Urinary bladder (tissue), 4 donors: Measurements from ENCODE around the gene ACLY. TPM values are rescaled to one million over a fixed set of nuclear protein-coding genes. Genes with fewer than 3 reads are reported as not detected.
A peak's percentile ranks its signal among the peaks of the same experiment; 100 is the strongest.

Experiments used
- DNase-seq: peaks from one replicate; pipeline ENCODE4 v3.0.0-alpha.2; 2015; ENCODE audit errors: extremely low spot score
- H3K27ac ChIP-seq: one replicate; pipeline ENCODE4 v1.5.1; 2013; ENCODE audit warnings: low read depth, mild to moderate bottlenecking, moderate library complexity
- H3K36me3 ChIP-seq: one replicate; pipeline ENCODE4 v1.6.1; 2013; ENCODE audit warnings: mild to moderate bottlenecking, moderate library complexity; ENCODE audit not compliant: insufficient read depth
- H3K4me1 ChIP-seq: one replicate; pipeline ENCODE4 v1.6.1; 2013; ENCODE audit warnings: mild to moderate bottlenecking, moderate library complexity; ENCODE audit not compliant: insufficient read depth
- H3K4me3 ChIP-seq: one replicate; pipeline ENCODE4 v1.5.1; 2013; ENCODE audit warnings: low read depth, low read length
- WGBS: extraction: QIAGEN DNeasy Blood & Tissue Kit; methylation state at CpG from one replicate; pipeline ENCODE4 v1.1.7; 2013; 5-methylcytosine and 5-hydroxymethylcytosine counted together
- polyA plus RNA-seq: library from polyadenylated mRNA; stranded (reverse); fragments of 200-250 nt; gene quantifications from one replicate; pipeline ENCODE4 v1.2.3, GENCODE V29; 2013
- total RNA-seq: library from RNA; depleted of rRNA; stranded (reverse); fragments of >200 nt; gene quantifications from one replicate; pipeline ENCODE4 v1.2.3, GENCODE V29; 2014
- donor health status: healthy with polysubstance abuse.
- donor health status: healthy.

Gene ACLY
- total and polyA plus RNA-seq, 2 donors = 51.7 to 64.1 TPM

- peak; percentile 94 for DNase-seq
- WGBS = 2% methylated on average over 43 of the region's 43 CpGs
- Histone ChIP-seq H3K36me3 (no peaks in the 10 kb centered on the region), H3K4me1 (no peaks in the 10 kb centered on the region), H3K4me3 (peak within 1 kb of the TSS; percentile 52), H3K27ac (peak within 1 kb of the TSS; percentile 83)
Observed at GRCh38 chr17:41930009-41930832, 11.5 kb upstream of the ACLY start, which contains the start of gene ODAD4. Gene ODAD4, plus strand, starts transcription at chr17:41930617. Its CDS starts 107 bp downstream, at chr17:41930724.

GRCh38 chr17:41928693-41929251 is 10.0 kb upstream of the ACLY start:
- no peak for DNase-seq
- WGBS = 78% methylated on average over 6 of the region's 6 CpGs
- Histone ChIP-seq H3K36me3 (no peaks in the 10 kb centered on the region), H3K4me1 (no peaks in the 10 kb centered on the region), H3K27ac (no peak overlapping the region), H3K4me3 (no peak overlapping the region)

- Histone ChIP-seq H3K27ac (no peak overlapping the region), H3K4me1 (no peaks in the 10 kb centered on the region), H3K36me3 (no peaks in the 10 kb centered on the region), H3K4me3 (no peak overlapping the region)
- DNase-seq = no peak
- 82% methylated on average over 7 of the region's 7 CpGs for WGBS
Observed at GRCh38 chr17:41925991-41926590, 7.3 kb upstream of the ACLY start.

- H3K4me1 ChIP-seq = no peaks in the 10 kb centered on the region
- H3K36me3 ChIP-seq = no peaks in the 10 kb centered on the region
- H3K27ac ChIP-seq = no peak overlapping the region
- no peak overlapping the region for H3K4me3 ChIP-seq
- no peak for DNase-seq
- 98% methylated on average over 5 of the region's 5 CpGs for WGBS
Observed at GRCh38 chr17:41920580-41920955, 1.8 kb upstream of the ACLY start.

GRCh38 chr17:41919840-41920579 is 1.3 kb upstream of the ACLY start:
- H3K36me3 ChIP-seq = no peaks in the 10 kb centered on the region
- no peak for DNase-seq
- no peaks in the 10 kb centered on the region for H3K4me1 ChIP-seq
- 78% methylated on average over 7 of the region's 7 CpGs for WGBS
- no peak overlapping the region for H3K4me3 ChIP-seq
- H3K27ac ChIP-seq = no peak overlapping the region

GRCh38 chr17:41919165-41919817 is 540 bp upstream of the ACLY start:
- Histone ChIP-seq H3K36me3 (no peaks in the 10 kb centered on the region), H3K4me1 (no peaks in the 10 kb centered on the region), H3K4me3 (peak overlapping the region; percentile 90), H3K27ac (no peak overlapping the region)
- 5% methylated on average over 33 of the region's 33 CpGs for WGBS
- DNase-seq = no peak

- peak overlapping the region; percentile 3 for H3K27ac ChIP-seq
- no peak for DNase-seq
- H3K36me3 ChIP-seq = no peaks in the 10 kb centered on the region
- no peaks in the 10 kb centered on the region for H3K4me1 ChIP-seq
- peak overlapping the region; percentile 90 for H3K4me3 ChIP-seq
- 6% methylated on average over 26 of the region's 26 CpGs for WGBS
Observed at GRCh38 chr17:41917679-41918313, 955 bp downstream of the ACLY start.

GRCh38 chr17:41917192-41917591 is 1.6 kb downstream of the ACLY start:
- no peak for DNase-seq
- Histone ChIP-seq H3K4me1 (no peaks in the 10 kb centered on the region), H3K36me3 (no peaks in the 10 kb centered on the region), H3K4me3 (no peak overlapping the region), H3K27ac (no peak overlapping the region)
- 32% methylated on average over 4 of the region's 4 CpGs for WGBS

GRCh38 chr17:41915566-41915965 is 3.2 kb downstream of the ACLY start:
- 64% methylated on average over 2 of the region's 2 CpGs for whole genome bisulfite sequencing
- H3K27ac ChIP-seq = no peak overlapping the region
- no peaks in the 10 kb centered on the region for H3K36me3 ChIP-seq
- DNase-seq = no peak
- no peaks in the 10 kb centered on the region for H3K4me1 ChIP-seq
- no peak overlapping the region for H3K4me3 ChIP-seq

GRCh38 chr17:41915020-41915419 is 3.7 kb downstream of the ACLY start:
- Histone ChIP-seq H3K36me3 (no peaks in the 10 kb centered on the region), H3K27ac (no peak overlapping the region), H3K4me1 (no peaks in the 10 kb centered on the region), H3K4me3 (no peak overlapping the region)
- DNase-seq = no peak
- 82% methylated on average over 5 of the region's 5 CpGs for WGBS

- Histone ChIP-seq H3K27ac (no peak overlapping the region), H3K4me3 (no peak overlapping the region), H3K4me1 (no peaks in the 10 kb centered on the region), H3K36me3 (no peaks in the 10 kb centered on the region)
- DNase-seq = no peak
- WGBS = 65% methylated on average over 6 of the region's 6 CpGs
Observed at GRCh38 chr17:41914358-41914766, 4.4 kb downstream of the ACLY start.

- WGBS = 83% methylated on average over 4 of the region's 4 CpGs
- no peak for DNase-seq
- Histone ChIP-seq H3K36me3 (no peaks in the 10 kb centered on the region), H3K27ac (no peak overlapping the region), H3K4me3 (no peak overlapping the region), H3K4me1 (no peaks in the 10 kb centered on the region)
Observed at GRCh38 chr17:41913798-41914197, 5.0 kb downstream of the ACLY start.

- WGBS = 83% methylated on average over 1 of the region's 1 CpG
- Histone ChIP-seq H3K36me3 (no peaks in the 10 kb centered on the region), H3K27ac (no peak overlapping the region), H3K4me3 (no peak overlapping the region), H3K4me1 (no peaks in the 10 kb centered on the region)
- no peak for DNase-seq
Observed at GRCh38 chr17:41912925-41913324, 5.8 kb downstream of the ACLY start.
